HEK293T (cell line): Measurements from ENCODE around the gene SLC25A25.
"Not testable (repeated sequence)": the region's sequence is repeated elsewhere in the genome, so short reads cannot be mapped to it uniquely, and the experiment has no call there.

Experiments used
- BHLHE40 ChIP-seq: fragments of 450-650 bp; IDR thresholded peaks from 2 replicates; pipeline ENCODE4 v1.6.1; 2016; ENCODE audit warnings: mild to moderate bottlenecking, moderate library complexity, borderline replicate concordance
- CTBP1 ChIP-seq: fragments of 450-650 bp; IDR thresholded peaks from 2 replicates; pipeline ENCODE4 v1.6.1; 2016; ENCODE audit warnings: borderline replicate concordance
- ELF4 ChIP-seq: fragments of 450-650 bp; IDR thresholded peaks from 2 replicates; pipeline ENCODE4 v1.6.1; 2017; ENCODE audit warnings: antibody characterized with exemption
- FOXA1 ChIP-seq: fragments of 450-650 bp; IDR thresholded peaks from 2 replicates; pipeline ENCODE4 v1.6.1; 2016; ENCODE audit warnings: mild to moderate bottlenecking
- FOXK2 ChIP-seq: fragments of 450-650 bp; IDR thresholded peaks from 2 replicates; pipeline ENCODE4 v1.6.1; 2016; ENCODE audit warnings: mild to moderate bottlenecking
- FOXM1 ChIP-seq: fragments of 450-650 bp; IDR thresholded peaks from 2 replicates; pipeline ENCODE4 v1.6.1; 2017; ENCODE audit warnings: mild to moderate bottlenecking, borderline replicate concordance
- HDGF ChIP-seq: fragments of 450-650 bp; IDR thresholded peaks from 2 replicates; pipeline ENCODE4 v1.6.1; 2017; ENCODE audit warnings: antibody characterized with exemption, borderline replicate concordance
- L3MBTL2 ChIP-seq: fragments of 450-650 bp; conservative IDR thresholded peaks from 2 replicates; pipeline ENCODE4 v1.6.1; 2016; ENCODE audit warnings: mild to moderate bottlenecking
- LEF1 ChIP-seq: fragments of 450-650 bp; IDR thresholded peaks from 2 replicates; pipeline ENCODE4 v1.6.1; 2017; ENCODE audit warnings: mild to moderate bottlenecking, borderline replicate concordance
- NFRKB ChIP-seq: fragments of 450-650 bp; IDR thresholded peaks from 2 replicates; pipeline ENCODE4 v1.6.1; 2016; ENCODE audit warnings: mild to moderate bottlenecking, moderate library complexity
- SP1 ChIP-seq: fragments of 450-650 bp; IDR thresholded peaks from 2 replicates; pipeline ENCODE4 v1.6.1; 2017
- SUZ12 ChIP-seq: fragments of 450-650 bp; IDR thresholded peaks from 2 replicates; pipeline ENCODE4 v1.6.1; 2016; ENCODE audit warnings: mild to moderate bottlenecking
- TARDBP ChIP-seq: fragments of 450-650 bp; IDR thresholded peaks from 2 replicates; pipeline ENCODE4 v1.6.1; 2016
- TF ChIP-seq, protein P1 (sequence below): fragments of 450-650 bp; IDR thresholded peaks from 2 replicates; pipeline ENCODE4 v1.6.1; 2016

DNA sequence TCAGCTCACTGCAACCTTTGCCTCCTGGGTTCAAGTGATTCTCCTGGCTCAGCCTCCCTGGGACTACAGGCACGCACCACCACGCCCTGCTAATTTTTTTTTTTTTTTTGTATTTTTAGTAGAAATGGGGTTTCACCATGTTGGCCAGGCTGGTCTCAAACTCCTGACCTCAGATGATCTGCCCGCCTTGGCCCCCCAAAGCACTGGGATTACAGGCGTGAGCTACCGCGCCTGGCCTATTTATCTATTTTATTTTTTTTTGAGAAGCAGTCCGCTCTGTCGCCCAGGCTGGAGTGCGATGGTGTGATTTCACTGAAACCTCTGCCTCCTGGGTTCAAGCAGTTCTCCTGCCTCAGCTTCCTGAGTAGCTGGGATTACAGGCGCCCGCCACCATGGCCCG, 3.4 kb downstream of the SLC25A25 start:
- TF ChIP-seq NFRKB, SUZ12, FOXA1, SP1, LEF1, CTBP1, BHLHE40, HDGF, ELF4, FOXM1, TARDBP, FOXK2, L3MBTL2: not testable (repeated sequence)
- TF ChIP-seq, protein P1, sequence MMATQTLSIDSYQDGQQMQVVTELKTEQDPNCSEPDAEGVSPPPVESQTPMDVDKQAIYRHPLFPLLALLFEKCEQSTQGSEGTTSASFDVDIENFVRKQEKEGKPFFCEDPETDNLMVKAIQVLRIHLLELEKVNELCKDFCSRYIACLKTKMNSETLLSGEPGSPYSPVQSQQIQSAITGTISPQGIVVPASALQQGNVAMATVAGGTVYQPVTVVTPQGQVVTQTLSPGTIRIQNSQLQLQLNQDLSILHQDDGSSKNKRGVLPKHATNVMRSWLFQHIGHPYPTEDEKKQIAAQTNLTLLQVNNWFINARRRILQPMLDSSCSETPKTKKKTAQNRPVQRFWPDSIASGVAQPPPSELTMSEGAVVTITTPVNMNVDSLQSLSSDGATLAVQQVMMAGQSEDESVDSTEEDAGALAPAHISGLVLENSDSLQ: not testable (repeated sequence)
